Esophagus squamous epithelium (tissue), 5 donors: ENCODE data around the gene RALA. TPM values are rescaled to one million over a fixed set of nuclear protein-coding genes. Genes with fewer than 3 reads are reported as not detected.
A peak's percentile ranks its signal among the peaks of the same experiment; 100 is the strongest.

ENCODE experiments used
- DNase-seq: peaks from one replicate; lab custom pipeline; 2025; lab: John Stamatoyannopoulos, UW
- H3K27ac ChIP-seq, 4 donors: fragments of 200-600 bp; sonication (generic); one replicate each; pipeline ENCODE4 v1.5.1; 2016 to 2019; ENCODE audit warnings: mild to moderate bottlenecking in 1 of 4
- H3K27me3 ChIP-seq, 4 donors: fragments of 200-600 bp; sonication (generic); 1 replicate in 3 of 4; 2 replicates in 1 of 4; pipeline versions ENCODE4 v1.5.1 to v1.6.0; 2017 to 2021; ENCODE audit warnings: antibody characterized with exemption in 1 of 4
- H3K36me3 ChIP-seq, 3 donors: fragments of 200-600 bp; sonication (generic); one replicate each; pipeline ENCODE4 v1.5.1; 2016 to 2019
- H3K4me1 ChIP-seq, 3 donors: fragments of 200-600 bp; sonication (generic); one replicate each; pipeline ENCODE4 v1.5.1; 2017 to 2019
- H3K4me3 ChIP-seq, 4 donors: fragments of 200-600 bp; sonication (generic); 1 replicate in 3 of 4; 2 replicates in 1 of 4; pipeline ENCODE4 v1.5.1; 2016 to 2019; ENCODE audit warnings: mild to moderate bottlenecking in 2 of 4, moderate library complexity in 1 of 4
- H3K9me3 ChIP-seq, 3 donors: fragments of 200-600 bp; sonication (generic); one replicate each; pipeline ENCODE4 v1.5.1; 2016 to 2019
- CTCF ChIP-seq, 6 experiments: fragments of 450-650 bp in 4 of 6; fragments of 200-600 bp in 2 of 6; sonication (generic) in 2 of 6; IDR thresholded peaks; one replicate each; pipeline ENCODE4 v1.5.1; 2016 to 2019; ENCODE audit warnings: antibody characterized with exemption in 6 of 6, mild to moderate bottlenecking in 4 of 6, moderate library complexity in 4 of 6
- POLR2A ChIP-seq, 4 donors: fragments of 450-650 bp; IDR thresholded peaks; one replicate each; pipeline ENCODE4 v1.6.1; 2017; ENCODE audit warnings: antibody characterized with exemption in 4 of 4, mild to moderate bottlenecking in 4 of 4, moderate library complexity in 3 of 4
- WGBS, 2 donors: methylation state at CpG; one replicate each; pipeline ENCODE4 v1.1.5; 2018; 5-methylcytosine and 5-hydroxymethylcytosine counted together
- intact Hi-C: fragments of 100-400 bp; cut with DNase I; formaldehyde crosslinking; loops from one replicate; pipeline ENCODE4 v1.15.0; 2022
- total RNA-seq, 4 donors: library from RNA; depleted of rRNA; stranded (reverse); fragments of >200 nt; gene quantifications; one replicate each; pipeline ENCODE4 v1.1.0, GENCODE V29; 2016
- donor health status: DM: yes; HTN: yes; CAD: no.

Gene RALA
- total RNA-seq, 4 donors from 2014 or later = 32.8 to 49.6 (median 39.9) TPM

GRCh38 chr7:39695852-39696586 is 72.6 kb downstream of the RALA start:
- Histone ChIP-seq H3K36me3 (peaks cover 0 to 87% (median 0%) of the 10 kb centered on the region in 3 donors), H3K27me3 (no peaks in the 10 kb centered on the region), H3K4me1 (peaks cover 0 to 20% (median 5%) of the 10 kb centered on the region in 3 donors), H3K27ac (no peak overlapping the region), H3K9me3 (no peaks in the 10 kb centered on the region), H3K4me3 (no peak overlapping the region)
- intact Hi-C loops = no loop called here
- DNase-seq = no peak
- WGBS, 2 donors = 76 to 89% methylated on average over 3 of the region's 3 CpGs
- TF ChIP-seq POLR2A (IDR thresholded peaks at IDR 0.05) = no peak
- no peak for TF ChIP-seq CTCF (IDR thresholded peaks at IDR 0.05)

GRCh38 chr7:39696631-39697030 is 73.3 kb downstream of the RALA start:
- Histone ChIP-seq H3K4me3 (no peak overlapping the region), H3K36me3 (peaks cover 0 to 86% (median 0%) of the 10 kb centered on the region in 3 donors), H3K27me3 (no peaks in the 10 kb centered on the region), H3K9me3 (no peaks in the 10 kb centered on the region), H3K27ac (no peak overlapping the region), H3K4me1 (peaks cover 0 to 17% (median 5%) of the 10 kb centered on the region in 3 donors)
- no peak for DNase-seq
- 80 to 82% methylated on average over 3 of the region's 3 CpGs for WGBS, 2 donors
- TF ChIP-seq CTCF (IDR thresholded peaks at IDR 0.05) (no peak), POLR2A (IDR thresholded peaks at IDR 0.05) (no peak)
- intact Hi-C loops = no loop called here

GRCh38 chr7:39697483-39697882 is 74.1 kb downstream of the RALA start:
- intact Hi-C loops = no loop called here
- Histone ChIP-seq H3K27ac (no peak overlapping the region), H3K9me3 (no peaks in the 10 kb centered on the region), H3K4me3 (no peak overlapping the region), H3K4me1 (peaks cover 0 to 23% (median 5%) of the 10 kb centered on the region in 3 donors), H3K36me3 (peaks cover 0 to 77% (median 0%) of the 10 kb centered on the region in 3 donors), H3K27me3 (no peaks in the 10 kb centered on the region)
- WGBS, 2 donors = 90 to 92% methylated on average over 1 of the region's 1 CpG
- no peak for DNase-seq
- no peak for TF ChIP-seq POLR2A (IDR thresholded peaks at IDR 0.05)
- TF ChIP-seq CTCF (IDR thresholded peaks at IDR 0.05) = no peak

GRCh38 chr7:39700165-39700564 is 76.8 kb downstream of the RALA start:
- WGBS, 2 donors = 63 to 72% methylated on average over 1 to 2 of the region's 2 CpGs
- peak overlapping the region in 2 of 4 donors; percentile 22 to 53 for H3K27ac ChIP-seq

More at GRCh38 chr7:39700165-39700564, 76.8 kb downstream of the RALA start:
- TF ChIP-seq POLR2A (IDR thresholded peaks at IDR 0.05) (no peak), CTCF (IDR thresholded peaks at IDR 0.05) (no peak)
- H3K36me3 ChIP-seq = peaks cover 0 to 72% (median 0%) of the 10 kb centered on the region in 3 donors
- H3K4me1 ChIP-seq = peaks cover 0 to 23% (median 5%) of the 10 kb centered on the region in 3 donors
- H3K4me3 ChIP-seq = no peak overlapping the region
- H3K9me3 ChIP-seq = no peaks in the 10 kb centered on the region
- no peak for DNase-seq
- intact Hi-C loops = no loop called here
- H3K27me3 ChIP-seq = no peaks in the 10 kb centered on the region
